Endothelial cell of umbilical vein (primary cell): ENCODE results near the gene DENND4A. TPM values are rescaled to one million over a fixed set of nuclear protein-coding genes. Genes with fewer than 3 reads are reported as not detected.

ENCODE experiments used
- BruUV-seq: library from RNA; stranded (reverse); fragments of 400-500 nt; replicated peaks from 2 replicates; lab custom pipeline; 2021; lab: Mats Ljungman, UMichigan
- CTCF ChIA-PET: fragments of 300-600, 350-600 bp; sonication (Branson Sonifier 250); formaldehyde crosslinking; loops from one replicate; lab custom pipeline; 2021; ENCODE audit warnings: antibody characterized with exemption, inconsistent platforms; lab: Charles Lee
- POLR2A ChIA-PET: fragments of 300-600, 350-600 bp; sonication (Branson Sonifier 250); formaldehyde crosslinking; loops from one replicate; lab custom pipeline; 2021; ENCODE audit warnings: antibody characterized with exemption, inconsistent platforms; lab: Charles Lee
- DNase-seq: peaks from one replicate; pipeline ENCODE4 v3.0.0-alpha.2; 2011; ENCODE audit warnings: low read depth, low spot score
- FAIRE-seq: peaks from 2 replicates; lab custom pipeline; 2011; peaks lifted over from hg19 to GRCh38; lab: Jason Lieb, UNC
- H2AFZ ChIP-seq: 2 replicates; pipeline ENCODE4 v1.6.0; 2012; ENCODE audit warnings: low read depth, low read length, control low read depth, inconsistent platforms
- H3K27ac ChIP-seq: 2 replicates; pipeline ENCODE4 v1.5.1; 2011; ENCODE audit warnings: low read depth, mild to moderate bottlenecking, control low read depth, low read length, moderate library complexity; ENCODE audit not compliant: insufficient read depth
- H3K27me3 ChIP-seq, 2 experiments: 2 replicates each; pipeline versions ENCODE4 v1.6.0 to v1.6.1; 2011; ENCODE audit warnings: low read length in 2 of 2, mixed read lengths in 1 of 2; ENCODE audit not compliant: control insufficient read depth in 2 of 2, insufficient read depth in 2 of 2
- H3K36me3 ChIP-seq, 2 experiments: 2 replicates in 1 of 2; 3 replicates in 1 of 2; pipeline ENCODE4 v1.5.1; 2011; ENCODE audit warnings: low read length in 2 of 2, mild to moderate bottlenecking in 1 of 2, moderate library complexity in 1 of 2; ENCODE audit not compliant: control insufficient read depth in 2 of 2, insufficient read depth in 2 of 2; ENCODE audit errors: extremely low read depth in 1 of 2
- H3K4me1 ChIP-seq: 3 replicates; pipeline ENCODE4 v1.5.1; 2011; ENCODE audit warnings: mild to moderate bottlenecking, low read length; ENCODE audit not compliant: control insufficient read depth, insufficient read depth; ENCODE audit errors: extremely low read depth
- H3K4me2 ChIP-seq: 2 replicates; pipeline ENCODE4 v1.6.1; 2011; ENCODE audit warnings: low read length, control low read depth, mixed read lengths; ENCODE audit not compliant: insufficient read depth
- H3K4me3 ChIP-seq, 3 experiments: fragments of 200-600 bp in 1 of 3; sonication (generic), shearing (Covaris generic) in 1 of 3; replicated peaks in 1 of 3; 2 replicates each; pipeline ENCODE4 v1.5.1; 2011 to 2016; ENCODE audit warnings: control low read depth in 3 of 3, low read length in 3 of 3, mild to moderate bottlenecking in 2 of 3, inconsistent platforms in 1 of 3, low read depth in 1 of 3, moderate library complexity in 1 of 3; ENCODE audit not compliant: insufficient read depth in 1 of 3
- H3K79me2 ChIP-seq: 2 replicates; pipeline ENCODE4 v1.6.0; 2012; ENCODE audit warnings: low read length, inconsistent platforms; ENCODE audit not compliant: control insufficient read depth, insufficient read depth
- H3K9ac ChIP-seq: replicated peaks from 2 replicates; pipeline ENCODE3; 2011; ENCODE audit warnings: low read length, control low read depth; ENCODE audit not compliant: insufficient read depth; ENCODE audit errors: extremely low read depth
- H3K9me1 ChIP-seq: replicated peaks from 3 replicates; pipeline ENCODE4 v1.6.0; 2011; ENCODE audit warnings: mild to moderate bottlenecking, low read length; ENCODE audit not compliant: control insufficient read depth, insufficient read depth; ENCODE audit errors: extremely low read depth
- H3K9me3 ChIP-seq: replicated peaks from 2 replicates; pipeline ENCODE4 v1.5.1; 2012; ENCODE audit warnings: low read length, inconsistent platforms; ENCODE audit not compliant: control insufficient read depth, insufficient read depth
- H4K20me1 ChIP-seq: replicated peaks from 2 replicates; pipeline ENCODE3; 2011; ENCODE audit warnings: mild to moderate bottlenecking, low read length; ENCODE audit not compliant: control insufficient read depth, insufficient read depth; ENCODE audit errors: extremely low read depth
- CTCF ChIP-seq, 2 donors: IDR thresholded peaks; 1 replicate in 1 of 2; 2 replicates in 1 of 2; pipeline ENCODE4 v1.5.1; 2011; ENCODE audit warnings: low read length in 2 of 2, mild to moderate bottlenecking in 2 of 2, moderate library complexity in 2 of 2, control low read depth in 1 of 2, inconsistent platforms in 1 of 2, low read depth in 1 of 2; ENCODE audit not compliant: insufficient read depth in 1 of 2; ENCODE audit errors: extremely low read depth in 1 of 2
- EZH2 ChIP-seq: IDR thresholded peaks from 2 replicates; pipeline ENCODE4 v1.6.1; 2012; ENCODE audit warnings: borderline replicate concordance, low read depth, mild to moderate bottlenecking, moderate library complexity, low read length, inconsistent platforms; ENCODE audit not compliant: severe bottlenecking
- FOS ChIP-seq: IDR thresholded peaks from 2 replicates; pipeline ENCODE4 v1.6.1; 2011; ENCODE audit warnings: mild to moderate bottlenecking, low read length, moderate library complexity, borderline replicate concordance; ENCODE audit not compliant: insufficient read depth
- GATA2 ChIP-seq: IDR thresholded peaks from 2 replicates; pipeline ENCODE4 v1.7.0; 2011; ENCODE audit warnings: low read depth, mild to moderate bottlenecking, moderate library complexity, mixed read lengths, low read length; ENCODE audit not compliant: insufficient read length, insufficient read depth
- JUN ChIP-seq: IDR thresholded peaks from 2 replicates; pipeline ENCODE4 v1.6.1; 2011; ENCODE audit warnings: borderline replicate concordance, low read depth; ENCODE audit not compliant: insufficient read length, insufficient read depth
- MYC ChIP-seq: IDR thresholded peaks from one replicate; pipeline ENCODE4 v1.6.1; 2011; ENCODE audit warnings: mild to moderate bottlenecking, low read depth, low read length
- POLR2A ChIP-seq: IDR thresholded peaks from 2 replicates; pipeline ENCODE4 v1.6.1; 2012; ENCODE audit warnings: low read depth, mild to moderate bottlenecking, control low read depth, low read length
- POLR2AphosphoS5 ChIP-seq: IDR thresholded peaks from 2 replicates; pipeline ENCODE4 v1.6.1; 2012; ENCODE audit warnings: low read depth, mild to moderate bottlenecking, control low read depth, low read length, moderate library complexity; ENCODE audit not compliant: insufficient read depth
- dilution Hi-C: fragments of 300-500 bp; cut with MboI; formaldehyde crosslinking; loops from one replicate; pipeline ENCODE4 v1.15.0; 2019; ENCODE audit warnings: low sequenced_read_pairs; ENCODE audit not compliant: extremely low pct_ligation_motif_present
- intact Hi-C: fragments of 100-400 bp; cut with micrococcal nuclease; formaldehyde crosslinking; loops from one replicate; pipeline ENCODE4 v1.10.0; 2022
- polyA plus RNA-seq, 4 experiments: library from polyadenylated mRNA; depleted of rRNA in 3 of 4; stranded (reverse) in 3 of 4; unstranded in 1 of 4; fragments of >200 nt; gene quantifications; 2 replicates each; pipeline versions ENCODE4 v1.2.1 to v1.2.3, GENCODE V29; 2011 to 2012; ENCODE audit warnings: missing spikeins in 1 of 4
- total RNA-seq: library from RNA; stranded (reverse); gene quantifications from 2 replicates; pipeline ENCODE4 v1.2.3, GENCODE V29; 2021
- TF ChIP-seq, protein P1 (sequence below): IDR thresholded peaks from 2 replicates; pipeline ENCODE4 v1.6.1; 2011; ENCODE audit not compliant: insufficient read depth, insufficient read length

DENND4A gene
- total and polyA plus RNA-seq, 2 donors (not counting 3 experiments of a cell fraction or from before 2014, with no cell fraction given), result 5.7 to 22.2 TPM

DNA sequence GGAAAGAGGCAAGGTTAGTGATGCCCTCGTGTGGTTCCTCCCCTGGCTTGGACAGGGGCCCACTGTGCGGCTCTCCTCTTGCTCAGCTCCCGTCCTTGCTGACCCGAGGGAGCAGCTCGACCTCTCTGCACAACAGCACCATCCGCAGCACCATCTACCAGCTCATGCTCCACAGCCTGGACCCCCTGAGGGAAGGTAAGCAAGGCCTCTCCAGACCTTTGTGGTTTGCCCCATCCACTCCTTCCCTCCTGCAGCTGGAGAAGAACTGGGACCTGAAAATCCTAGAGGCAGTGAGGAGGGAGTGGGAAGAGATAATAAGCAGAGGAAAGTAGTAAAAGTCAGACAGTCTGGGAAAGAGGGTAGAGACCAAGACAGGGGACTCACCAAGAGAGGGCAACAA is 152.6 kb downstream of the DENND4A start:
- intact Hi-C loops, result loop anchor here (10.0 kb wide), 1 partner anchor 305 kb away; no protein-coding TSS in a partner anchor
- no peak for FAIRE-seq
- H3K4me2 ChIP-seq, result no peak overlapping the region

More for the DNA sequence above, 152.6 kb downstream of the DENND4A start:
- no peaks in the 10 kb centered on the region for H3K9me1 ChIP-seq
- no peaks in the 10 kb centered on the region for H4K20me1 ChIP-seq
- POLR2A ChIA-PET, result no interaction called here
- BruUV-seq, result no TSS peak
- no peaks in the 10 kb centered on the region for H3K27me3 ChIP-seq
- no peak for DNase-seq
- H3K27ac ChIP-seq, result no peak overlapping the region
- CTCF ChIA-PET, result interaction anchor here (0.6 to 3.7 kb wide), 14 partner anchors 9 to 256 kb away, joined by 3 to 25 read pairs (median 6); partner anchors contain the start of genes INTS14 and RAB11A
- no peaks in the 10 kb centered on the region for H3K36me3 ChIP-seq
- dilution Hi-C loops, result no loop called here
- TF ChIP-seq JUN, result no peak
- TF ChIP-seq GATA2, result no peak
- TF ChIP-seq POLR2AphosphoS5, result no peak
- TF ChIP-seq CTCF (IDR thresholded peaks at IDR 0.05; ENCODE audit: extremely low read depth in 1 of 2, insufficient read depth in 1 of 2, low read depth in 1 of 2, low read length in 2 of 2), result no peak
- TF ChIP-seq, protein P1, sequence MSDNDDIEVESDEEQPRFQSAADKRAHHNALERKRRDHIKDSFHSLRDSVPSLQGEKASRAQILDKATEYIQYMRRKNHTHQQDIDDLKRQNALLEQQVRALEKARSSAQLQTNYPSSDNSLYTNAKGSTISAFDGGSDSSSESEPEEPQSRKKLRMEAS, result no peak
- TF ChIP-seq EZH2, result no peak
- TF ChIP-seq POLR2A, result no peak
- TF ChIP-seq MYC, result no peak
- TF ChIP-seq FOS, result no peak
- H3K4me1 ChIP-seq, result peaks cover 28% of the 10 kb centered on the region
- no peak overlapping the region for H3K9ac ChIP-seq
- H3K4me3 ChIP-seq, result no peak overlapping the region
- H3K79me2 ChIP-seq, result no peaks in the 10 kb centered on the region
- H2AFZ ChIP-seq, result no peak overlapping the region
- H3K9me3 ChIP-seq, result no peaks in the 10 kb centered on the region
